Measurements from ENCODE around the gene KDM4F.

DNA sequence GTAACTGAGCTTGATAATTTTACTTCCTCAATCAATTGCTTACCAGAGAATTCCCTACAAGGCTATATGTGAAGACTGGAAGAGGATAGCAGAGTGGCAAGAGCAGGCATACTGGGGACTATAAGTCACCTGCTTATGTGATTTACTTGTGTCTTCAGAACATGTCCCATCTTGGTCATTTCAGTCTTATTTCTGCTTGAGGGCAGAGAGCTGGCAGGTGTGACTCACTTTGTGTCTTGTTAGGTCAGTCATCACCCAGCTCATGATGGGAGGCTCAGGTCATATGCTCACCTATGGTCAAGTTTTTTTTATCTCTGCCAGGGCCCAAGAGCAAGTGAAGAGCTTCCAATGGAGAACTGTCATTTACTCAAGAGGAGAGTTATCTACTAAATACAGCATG is 23.7 kb downstream of the KDM4F start:
- TF ChIP-seq, protein P1, sequence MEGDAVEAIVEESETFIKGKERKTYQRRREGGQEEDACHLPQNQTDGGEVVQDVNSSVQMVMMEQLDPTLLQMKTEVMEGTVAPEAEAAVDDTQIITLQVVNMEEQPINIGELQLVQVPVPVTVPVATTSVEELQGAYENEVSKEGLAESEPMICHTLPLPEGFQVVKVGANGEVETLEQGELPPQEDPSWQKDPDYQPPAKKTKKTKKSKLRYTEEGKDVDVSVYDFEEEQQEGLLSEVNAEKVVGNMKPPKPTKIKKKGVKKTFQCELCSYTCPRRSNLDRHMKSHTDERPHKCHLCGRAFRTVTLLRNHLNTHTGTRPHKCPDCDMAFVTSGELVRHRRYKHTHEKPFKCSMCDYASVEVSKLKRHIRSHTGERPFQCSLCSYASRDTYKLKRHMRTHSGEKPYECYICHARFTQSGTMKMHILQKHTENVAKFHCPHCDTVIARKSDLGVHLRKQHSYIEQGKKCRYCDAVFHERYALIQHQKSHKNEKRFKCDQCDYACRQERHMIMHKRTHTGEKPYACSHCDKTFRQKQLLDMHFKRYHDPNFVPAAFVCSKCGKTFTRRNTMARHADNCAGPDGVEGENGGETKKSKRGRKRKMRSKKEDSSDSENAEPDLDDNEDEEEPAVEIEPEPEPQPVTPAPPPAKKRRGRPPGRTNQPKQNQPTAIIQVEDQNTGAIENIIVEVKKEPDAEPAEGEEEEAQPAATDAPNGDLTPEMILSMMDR (IDR thresholded peaks at IDR 0.05), result no peak
- TF ChIP-seq POLR2A (IDR thresholded peaks at IDR 0.05), result no peak
